Measurements from ENCODE around the gene FCN2. TPM values are rescaled to one million over a fixed set of nuclear protein-coding genes. Genes with fewer than 3 reads are reported as not detected.

FCN2 gene
- total RNA-seq, 2 donors from 2014 or later = not detected

GRCh38 chr9:134929193-134930158 lies 48.9 kb downstream of the FCN2 start:
- TF ChIP-seq, protein P1, sequence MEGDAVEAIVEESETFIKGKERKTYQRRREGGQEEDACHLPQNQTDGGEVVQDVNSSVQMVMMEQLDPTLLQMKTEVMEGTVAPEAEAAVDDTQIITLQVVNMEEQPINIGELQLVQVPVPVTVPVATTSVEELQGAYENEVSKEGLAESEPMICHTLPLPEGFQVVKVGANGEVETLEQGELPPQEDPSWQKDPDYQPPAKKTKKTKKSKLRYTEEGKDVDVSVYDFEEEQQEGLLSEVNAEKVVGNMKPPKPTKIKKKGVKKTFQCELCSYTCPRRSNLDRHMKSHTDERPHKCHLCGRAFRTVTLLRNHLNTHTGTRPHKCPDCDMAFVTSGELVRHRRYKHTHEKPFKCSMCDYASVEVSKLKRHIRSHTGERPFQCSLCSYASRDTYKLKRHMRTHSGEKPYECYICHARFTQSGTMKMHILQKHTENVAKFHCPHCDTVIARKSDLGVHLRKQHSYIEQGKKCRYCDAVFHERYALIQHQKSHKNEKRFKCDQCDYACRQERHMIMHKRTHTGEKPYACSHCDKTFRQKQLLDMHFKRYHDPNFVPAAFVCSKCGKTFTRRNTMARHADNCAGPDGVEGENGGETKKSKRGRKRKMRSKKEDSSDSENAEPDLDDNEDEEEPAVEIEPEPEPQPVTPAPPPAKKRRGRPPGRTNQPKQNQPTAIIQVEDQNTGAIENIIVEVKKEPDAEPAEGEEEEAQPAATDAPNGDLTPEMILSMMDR (IDR thresholded peaks at IDR 0.05) = no peak
- no peak for DNase-seq (ENCODE audit: low spot score)
- Histone ChIP-seq H3K36me3 (no peaks in the 10 kb centered on the region), H3K9me3 (no peaks in the 10 kb centered on the region), H3K27ac (no peak overlapping the region), H3K4me3 (no peak overlapping the region), H3K4me1 (ENCODE audit: control insufficient read depth in 1 of 2, low read depth in 2 of 2) (no peaks in the 10 kb centered on the region), H3K27me3 (replicated peaks; ENCODE audit: insufficient read depth) (no peaks in the 10 kb centered on the region)
- ATAC-seq (ENCODE audit: insufficient number of reproducible peaks, low FRiP score, low read depth) = no peak

DNA sequence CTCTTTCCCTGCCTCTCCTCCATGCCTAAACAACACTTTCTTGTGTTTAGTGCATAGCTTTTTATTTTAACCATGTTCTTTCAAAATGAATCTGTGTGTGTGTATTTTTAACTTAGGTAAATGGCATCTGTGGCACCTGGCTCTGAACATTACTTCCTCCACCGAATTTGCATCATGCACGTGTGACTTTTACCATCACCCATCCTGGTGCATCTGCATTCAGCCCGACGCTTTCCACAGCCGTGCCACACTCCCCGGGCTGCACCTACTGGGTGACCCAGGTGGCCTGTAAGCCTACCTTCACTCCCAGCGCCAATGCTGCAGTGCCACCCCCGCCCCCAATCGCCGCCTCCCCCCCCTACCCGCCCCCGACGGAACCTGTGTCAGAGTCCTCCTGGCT lies 49.8 kb downstream of the FCN2 start:
- Histone ChIP-seq H3K27me3 (replicated peaks; ENCODE audit: insufficient read depth) (no peaks in the 10 kb centered on the region), H3K27ac (no peak overlapping the region), H3K36me3 (no peaks in the 10 kb centered on the region), H3K4me1 (ENCODE audit: control insufficient read depth in 1 of 2, low read depth in 2 of 2) (no peaks in the 10 kb centered on the region), H3K9me3 (no peaks in the 10 kb centered on the region), H3K4me3 (no peak overlapping the region)
- ATAC-seq (ENCODE audit: insufficient number of reproducible peaks, low FRiP score, low read depth) (no peak), DNase-seq (ENCODE audit: low spot score) (no peak)
- TF ChIP-seq, protein P1 (IDR thresholded peaks at IDR 0.05) = no peak

GRCh38 chr9:134932171-134932570 lies 51.6 kb downstream of the FCN2 start:
- Histone ChIP-seq H3K4me3 (no peak overlapping the region), H3K27ac (no peak overlapping the region), H3K9me3 (no peaks in the 10 kb centered on the region), H3K36me3 (no peaks in the 10 kb centered on the region), H3K4me1 (ENCODE audit: control insufficient read depth in 1 of 2, low read depth in 2 of 2) (no peaks in the 10 kb centered on the region), H3K27me3 (replicated peaks; ENCODE audit: insufficient read depth) (no peaks in the 10 kb centered on the region)
- TF ChIP-seq, protein P1 (IDR thresholded peaks at IDR 0.05) = no peak
- no peak for ATAC-seq (ENCODE audit: insufficient number of reproducible peaks, low FRiP score, low read depth)
- no peak for DNase-seq (ENCODE audit: low spot score)

DNA sequence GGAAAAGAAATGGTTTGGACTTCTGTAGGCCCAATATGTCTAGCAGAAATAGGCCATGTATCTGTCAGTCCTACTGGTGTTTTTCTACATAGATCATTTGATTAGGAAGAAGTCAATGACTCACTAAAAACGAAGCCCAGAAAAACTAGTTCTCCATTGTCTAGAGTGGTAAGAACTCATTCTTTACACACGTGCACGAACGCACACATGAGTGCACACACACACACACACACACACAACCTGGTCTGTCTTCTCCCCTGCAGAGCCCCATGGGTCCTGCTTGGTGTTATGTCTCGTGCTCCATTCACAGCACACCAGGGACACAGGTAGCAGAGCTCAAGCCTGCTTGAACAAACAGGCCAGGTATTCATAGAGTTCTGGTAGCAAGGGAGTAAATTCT lies 52.0 kb downstream of the FCN2 start:
- no peak for DNase-seq (ENCODE audit: low spot score)
- Histone ChIP-seq H3K4me3 (no peak overlapping the region), H3K27ac (no peak overlapping the region), H3K36me3 (no peaks in the 10 kb centered on the region), H3K9me3 (no peaks in the 10 kb centered on the region), H3K27me3 (replicated peaks; ENCODE audit: insufficient read depth) (no peaks in the 10 kb centered on the region), H3K4me1 (ENCODE audit: control insufficient read depth in 1 of 2, low read depth in 2 of 2) (no peaks in the 10 kb centered on the region)
- TF ChIP-seq, protein P1 (IDR thresholded peaks at IDR 0.05) = no peak
- ATAC-seq (ENCODE audit: insufficient number of reproducible peaks, low FRiP score, low read depth) = no peak

DNA sequence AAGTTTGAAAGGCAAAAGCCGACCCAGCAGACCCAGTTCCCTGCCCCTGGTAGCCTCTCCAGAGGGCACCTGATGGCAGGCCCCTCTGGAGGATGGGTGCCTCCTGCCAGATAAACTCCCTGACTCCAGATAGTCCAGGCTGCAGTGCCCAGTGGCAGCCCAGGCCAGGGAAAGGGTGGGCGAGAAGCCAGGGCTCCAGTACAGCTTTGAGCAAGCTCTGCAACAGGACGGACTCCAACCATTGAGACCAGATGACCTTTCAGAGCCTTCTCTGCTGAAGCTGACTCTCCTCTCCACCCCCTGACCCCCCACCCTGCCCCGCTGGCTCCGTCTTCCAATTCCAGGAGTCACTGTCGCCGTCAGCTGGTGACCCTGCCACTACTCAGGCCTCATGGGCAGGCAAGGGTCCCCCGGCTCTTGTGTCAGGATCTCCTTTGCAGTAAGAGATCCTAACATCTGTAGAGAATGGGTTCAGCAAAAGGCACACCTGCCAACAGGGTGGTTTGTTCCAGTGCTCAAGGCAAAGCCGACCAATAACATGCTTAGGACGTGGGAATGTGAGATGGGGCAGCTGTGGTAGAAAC lies 52.6 kb downstream of the FCN2 start:
- Histone ChIP-seq H3K27me3 (replicated peaks; ENCODE audit: insufficient read depth) (no peaks in the 10 kb centered on the region), H3K9me3 (no peaks in the 10 kb centered on the region), H3K36me3 (no peaks in the 10 kb centered on the region), H3K4me1 (ENCODE audit: control insufficient read depth in 1 of 2, low read depth in 2 of 2) (no peaks in the 10 kb centered on the region), H3K27ac (no peak overlapping the region), H3K4me3 (no peak overlapping the region)
- DNase-seq (ENCODE audit: low spot score) = no peak
- TF ChIP-seq, protein P1 (IDR thresholded peaks at IDR 0.05) = no peak
- ATAC-seq (ENCODE audit: insufficient number of reproducible peaks, low FRiP score, low read depth) = no peak
